SKM-1 treated with dmso at 0.1 percent for 144 hours (cell line): ENCODE data around the gene CCL17.
"Not testable (repeated sequence)": the region's sequence is repeated elsewhere in the genome, so short reads cannot be mapped to it uniquely, and the experiment has no call there.

Experiments used
- DNase-seq: peaks from one replicate; lab custom pipeline; 2025; ENCODE audit not compliant: unreplicated experiment; lab: John Stamatoyannopoulos, UW

CCL17 gene

DNA sequence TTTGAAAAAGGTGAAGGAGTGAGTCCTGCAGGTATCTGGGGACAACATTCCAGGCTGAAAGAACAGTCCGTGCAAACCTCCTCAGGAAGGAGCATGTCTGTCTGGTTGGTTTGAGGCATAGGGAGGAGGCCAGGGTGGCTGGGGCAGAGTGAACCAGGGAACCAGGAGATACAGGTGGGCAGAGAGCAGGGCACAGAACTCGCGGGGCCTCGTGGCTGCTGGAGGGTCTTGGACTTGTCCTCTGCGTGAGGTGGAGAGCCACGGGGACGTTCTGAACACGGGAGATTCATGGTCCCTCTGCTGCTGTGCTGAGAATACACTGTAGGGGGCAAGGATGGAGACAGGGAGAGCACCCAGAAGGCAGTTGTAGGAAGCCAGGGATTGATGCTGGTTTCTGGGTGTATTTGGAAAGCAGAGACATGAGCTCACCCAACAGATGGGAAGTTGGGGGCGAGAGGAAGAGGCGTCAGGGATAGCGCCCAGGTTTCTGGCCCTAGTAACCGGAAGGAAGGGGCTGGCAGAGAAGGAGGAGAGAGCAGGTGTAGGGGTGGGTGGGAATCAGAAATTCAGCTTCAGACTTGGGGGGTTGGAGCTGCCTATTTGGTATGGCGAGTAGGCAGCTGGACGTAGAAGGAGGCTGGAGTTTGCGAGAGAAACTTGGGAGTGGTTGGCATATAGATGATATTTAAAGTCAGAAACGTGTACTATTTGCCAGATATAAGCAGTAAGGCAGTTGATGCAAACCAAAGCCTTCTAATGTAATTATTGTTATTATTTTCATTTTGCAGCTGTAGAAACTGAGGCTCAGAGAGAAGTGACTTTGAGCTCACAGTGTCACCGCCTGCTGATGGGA lies at the start of gene CCL17:
TSS of gene CCL17 (plus strand) at position 803 of the 853 bp plus-strand sequence. CDS start 9,166 bp downstream, outside the sequence.
- no peak for DNase-seq

DNA sequence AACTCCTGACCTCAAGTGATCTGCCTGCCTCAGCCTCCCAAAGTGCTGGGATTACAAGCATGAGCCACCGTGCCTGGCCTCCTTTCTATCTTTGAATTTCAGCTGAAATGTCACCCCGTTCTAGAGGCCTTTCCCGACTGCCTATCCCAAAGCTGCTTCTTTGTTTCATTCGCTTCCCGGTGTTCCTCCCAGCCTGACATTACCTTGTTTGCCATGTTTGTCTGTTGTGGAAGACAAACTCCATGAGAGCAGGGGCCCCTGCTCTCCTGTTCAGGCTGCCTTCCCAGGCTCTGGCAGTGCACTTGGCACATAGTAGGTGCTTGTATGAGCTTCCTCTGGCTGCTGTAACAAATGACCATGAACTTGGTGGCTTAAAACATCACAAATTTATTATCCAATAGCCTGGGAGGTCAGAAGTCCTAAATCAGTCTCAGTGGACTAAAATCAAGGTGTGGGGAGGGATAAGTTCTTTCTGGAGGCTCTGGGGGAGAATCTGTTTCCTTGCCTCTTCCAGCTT lies 48.6 kb upstream of the CCL17 start:
- no peak for DNase-seq

DNA sequence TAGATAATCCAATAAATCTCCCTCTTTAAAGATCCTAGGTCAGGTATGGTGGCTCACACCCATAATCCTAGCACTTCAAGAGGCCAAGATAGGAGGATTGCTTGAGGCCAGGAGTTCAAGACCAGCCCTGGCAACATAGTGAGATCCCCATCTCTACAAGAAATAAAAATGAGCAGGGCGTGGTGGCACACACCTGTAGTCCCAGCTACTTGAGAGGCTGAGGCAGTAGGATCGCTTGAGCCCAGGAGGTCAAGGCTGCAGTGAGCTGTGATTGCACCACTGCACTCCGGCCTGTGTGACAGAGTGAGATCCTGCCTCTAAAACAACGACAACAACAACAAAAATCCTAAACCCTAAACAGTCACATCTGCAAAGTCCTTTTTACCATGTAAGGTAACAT lies 48.0 kb upstream of the CCL17 start:
- no peak for DNase-seq

DNA sequence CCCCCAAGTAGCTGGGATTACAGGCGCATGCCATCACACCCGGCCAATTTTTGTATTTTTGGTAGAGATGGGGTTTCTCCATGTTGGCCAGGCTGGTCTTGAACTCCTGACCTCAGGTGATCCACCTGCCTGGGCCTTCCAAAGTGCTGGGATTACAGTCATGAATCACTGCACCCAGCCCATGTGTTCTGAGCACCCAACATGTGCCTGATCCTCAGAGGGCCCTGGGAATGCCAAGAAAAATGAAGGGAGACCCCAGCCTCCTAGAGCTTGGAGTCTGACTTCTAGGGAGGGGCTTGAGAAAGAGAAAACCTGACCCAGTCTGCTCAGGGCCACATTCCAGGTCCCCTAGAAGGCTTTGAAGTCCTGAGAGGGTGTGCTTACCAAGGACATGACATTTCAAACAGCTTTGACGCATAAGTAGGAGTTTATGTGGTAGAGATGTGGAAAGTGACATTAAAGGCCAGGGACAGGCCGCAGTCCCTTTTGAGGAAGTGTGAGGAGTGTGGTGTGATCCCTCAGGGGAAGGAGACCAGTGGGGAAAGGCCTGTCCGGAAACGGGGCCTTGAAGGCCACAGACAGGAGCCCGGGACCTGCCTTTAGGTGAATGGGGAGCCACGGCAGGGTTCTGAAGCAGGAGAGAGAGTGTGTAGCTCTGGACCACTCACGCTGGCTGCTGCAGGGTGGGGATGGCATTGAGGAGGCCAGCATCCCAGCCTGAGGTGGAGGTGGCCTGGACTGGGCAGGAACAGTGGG lies 47.1 kb upstream of the CCL17 start:
- peak; percentile 91 for DNase-seq

DNA sequence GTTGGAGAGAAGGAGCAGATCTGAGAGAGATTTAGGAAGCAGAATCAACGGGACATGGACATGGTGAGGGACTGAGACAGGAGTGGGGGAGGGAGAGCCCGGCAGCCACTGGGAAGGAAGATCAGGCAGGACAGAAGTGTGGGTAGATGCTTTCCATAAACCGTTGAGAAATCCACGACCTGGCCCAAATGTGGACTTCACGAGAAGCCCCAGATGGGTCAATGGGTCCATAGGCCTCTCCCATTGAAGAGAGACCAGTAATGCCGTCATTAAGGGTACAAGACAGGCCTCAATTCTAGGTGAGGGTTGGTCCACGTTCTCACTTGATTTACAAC lies 46.5 kb upstream of the CCL17 start:
- peak; percentile 53 for DNase-seq

DNA sequence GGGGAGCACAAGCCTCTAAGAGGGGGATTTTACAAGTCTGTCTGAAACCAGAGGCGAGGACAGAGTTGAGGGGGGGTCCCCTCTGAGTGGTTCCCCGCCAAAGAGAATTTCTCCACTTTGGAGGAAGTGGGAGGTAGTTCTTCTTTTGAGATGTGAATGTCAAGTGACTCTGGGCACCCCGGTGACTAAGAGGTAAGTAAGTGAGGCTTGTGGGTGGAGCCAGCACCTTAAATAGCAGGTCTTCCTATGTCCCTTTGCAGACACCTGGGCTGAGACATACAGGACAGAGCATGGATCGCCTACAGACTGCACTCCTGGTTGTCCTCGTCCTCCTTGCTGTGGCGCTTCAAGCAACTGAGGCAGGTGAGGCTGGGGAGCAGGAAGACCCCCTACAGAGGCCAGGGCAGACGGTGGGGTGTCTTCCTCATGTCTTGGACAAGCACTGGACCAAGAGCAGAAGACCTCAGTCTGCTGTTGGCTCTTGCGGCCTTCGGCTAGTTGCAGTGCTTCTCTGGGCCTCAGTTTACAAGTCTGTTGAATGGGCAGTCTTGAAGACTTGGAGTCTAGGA lies 46.0 kb upstream of the CCL17 start, which contains the start of gene CCL22:
TSS of gene CCL22 (plus strand) at position 257 of the 569 bp plus-strand sequence. CDS start at position 291, 34 bp downstream.
- DNase-seq = peak; percentile 80

DNA sequence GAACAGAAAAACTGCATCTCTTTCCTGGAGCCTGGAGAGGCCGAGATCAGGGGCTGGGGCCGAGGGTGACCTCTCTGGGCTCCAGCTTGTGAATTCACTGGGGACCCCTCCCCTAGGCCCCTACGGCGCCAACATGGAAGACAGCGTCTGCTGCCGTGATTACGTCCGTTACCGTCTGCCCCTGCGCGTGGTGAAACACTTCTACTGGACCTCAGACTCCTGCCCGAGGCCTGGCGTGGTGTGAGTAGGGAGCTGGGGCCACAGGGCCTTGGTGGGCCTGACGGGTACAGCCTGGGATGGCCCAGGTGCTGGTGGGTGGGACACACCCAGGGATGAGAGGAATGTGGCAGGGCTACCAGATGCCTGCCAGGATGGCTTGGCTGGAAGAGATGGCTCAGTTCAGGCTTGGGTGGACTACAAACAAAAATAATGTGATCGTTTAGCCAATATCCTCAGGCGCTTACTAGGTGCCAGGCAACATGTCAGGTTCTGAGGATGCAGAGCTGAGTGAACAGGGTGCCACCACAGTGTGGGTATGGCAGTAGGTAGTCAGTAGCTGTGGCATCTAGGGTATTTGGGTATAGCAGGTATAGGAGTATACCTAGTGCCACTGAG lies 44.1 kb upstream of the CCL17 start:
- DNase-seq = no peak

DNA sequence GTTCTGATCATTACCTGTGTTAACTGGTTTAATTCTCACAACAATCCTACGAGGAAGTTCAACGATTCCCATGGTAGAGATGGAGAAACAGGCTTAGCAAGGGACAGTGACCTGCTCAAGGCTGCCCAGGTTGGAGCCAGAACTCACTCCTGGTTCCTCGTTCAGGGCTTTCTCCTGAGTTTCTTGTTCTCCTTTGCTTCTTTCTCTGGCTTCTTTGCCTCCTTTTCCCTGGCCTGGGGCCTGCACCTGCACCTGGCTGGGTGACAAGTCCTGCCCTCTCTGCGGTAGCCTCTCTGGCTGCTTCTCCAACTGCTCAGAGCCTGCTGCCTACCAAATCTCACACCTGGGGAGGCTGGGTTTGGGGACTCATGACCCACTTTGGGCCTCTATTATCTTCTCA lies 43.2 kb upstream of the CCL17 start:
- no peak for DNase-seq

DNA sequence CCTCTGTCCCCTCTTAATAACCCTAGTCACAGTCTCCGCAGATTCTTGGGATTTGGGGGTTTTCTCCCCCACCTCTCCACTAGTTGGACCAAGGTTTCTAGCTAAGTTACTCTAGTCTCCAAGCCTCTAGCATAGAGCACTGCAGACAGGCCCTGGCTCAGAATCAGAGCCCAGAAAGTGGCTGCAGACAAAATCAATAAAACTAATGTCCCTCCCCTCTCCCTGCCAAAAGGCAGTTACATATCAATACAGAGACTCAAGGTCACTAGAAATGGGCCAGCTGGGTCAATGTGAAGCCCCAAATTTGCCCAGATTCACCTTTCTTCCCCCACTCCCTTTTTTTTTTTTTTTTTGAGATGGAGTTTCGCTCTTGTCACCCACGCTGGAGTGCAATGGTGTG lies 40.4 kb upstream of the CCL17 start:
- DNase-seq = no peak

DNA sequence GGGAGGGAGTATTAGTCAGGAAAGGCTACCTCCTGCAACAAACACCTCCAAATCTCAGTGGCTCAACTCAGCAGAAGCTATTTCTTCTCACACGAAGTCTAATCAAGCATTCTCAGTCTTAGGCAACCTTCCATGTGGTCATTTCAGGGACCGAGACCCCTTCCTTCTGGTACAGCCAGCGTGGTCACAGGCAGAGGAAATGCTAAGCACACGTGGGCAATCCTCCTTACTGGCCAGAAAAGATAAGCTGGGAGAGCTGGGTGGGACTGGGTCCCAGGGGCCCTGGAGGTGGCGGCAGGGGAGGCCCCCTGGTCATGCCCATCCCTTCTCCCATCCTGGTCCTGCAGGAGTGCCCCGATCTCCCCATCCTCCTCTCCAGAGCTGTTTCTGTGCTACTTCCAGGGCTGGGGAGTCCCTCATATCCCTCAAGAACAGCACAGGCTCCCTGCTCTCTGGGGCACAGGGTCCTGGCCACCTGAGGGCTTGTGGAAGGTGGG lies 38.0 kb upstream of the CCL17 start:
- no peak for DNase-seq

DNA sequence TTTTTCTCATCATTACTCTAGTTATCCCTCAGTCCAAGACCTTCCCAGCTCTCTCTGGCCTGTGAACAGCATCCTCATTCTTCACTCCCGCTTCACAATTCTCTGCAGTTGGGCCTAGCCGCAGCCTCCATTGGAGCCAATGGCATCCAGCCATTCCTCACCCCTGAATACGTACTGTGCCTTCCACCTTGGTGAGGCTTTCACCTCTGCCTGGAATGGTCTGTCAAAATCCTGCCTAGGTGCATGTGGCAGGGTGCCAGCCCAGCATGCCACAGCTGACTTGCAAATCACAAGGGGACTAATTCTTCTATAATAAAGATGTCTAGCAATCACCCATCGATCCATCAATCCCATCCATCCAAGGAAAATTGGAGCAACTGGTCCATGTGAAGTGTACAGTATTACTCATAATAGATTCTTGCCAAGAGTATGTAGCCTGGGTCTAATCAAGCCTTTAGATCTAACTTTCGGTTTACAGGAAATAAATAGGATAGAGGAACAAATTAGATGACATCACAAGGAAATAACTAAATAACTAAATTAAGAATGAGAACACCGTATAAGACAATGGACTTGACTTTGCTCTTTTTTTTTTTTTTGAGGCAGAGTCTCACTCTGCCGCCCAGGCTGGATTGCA lies 37.3 kb upstream of the CCL17 start:
- DNase-seq = no peak

DNA sequence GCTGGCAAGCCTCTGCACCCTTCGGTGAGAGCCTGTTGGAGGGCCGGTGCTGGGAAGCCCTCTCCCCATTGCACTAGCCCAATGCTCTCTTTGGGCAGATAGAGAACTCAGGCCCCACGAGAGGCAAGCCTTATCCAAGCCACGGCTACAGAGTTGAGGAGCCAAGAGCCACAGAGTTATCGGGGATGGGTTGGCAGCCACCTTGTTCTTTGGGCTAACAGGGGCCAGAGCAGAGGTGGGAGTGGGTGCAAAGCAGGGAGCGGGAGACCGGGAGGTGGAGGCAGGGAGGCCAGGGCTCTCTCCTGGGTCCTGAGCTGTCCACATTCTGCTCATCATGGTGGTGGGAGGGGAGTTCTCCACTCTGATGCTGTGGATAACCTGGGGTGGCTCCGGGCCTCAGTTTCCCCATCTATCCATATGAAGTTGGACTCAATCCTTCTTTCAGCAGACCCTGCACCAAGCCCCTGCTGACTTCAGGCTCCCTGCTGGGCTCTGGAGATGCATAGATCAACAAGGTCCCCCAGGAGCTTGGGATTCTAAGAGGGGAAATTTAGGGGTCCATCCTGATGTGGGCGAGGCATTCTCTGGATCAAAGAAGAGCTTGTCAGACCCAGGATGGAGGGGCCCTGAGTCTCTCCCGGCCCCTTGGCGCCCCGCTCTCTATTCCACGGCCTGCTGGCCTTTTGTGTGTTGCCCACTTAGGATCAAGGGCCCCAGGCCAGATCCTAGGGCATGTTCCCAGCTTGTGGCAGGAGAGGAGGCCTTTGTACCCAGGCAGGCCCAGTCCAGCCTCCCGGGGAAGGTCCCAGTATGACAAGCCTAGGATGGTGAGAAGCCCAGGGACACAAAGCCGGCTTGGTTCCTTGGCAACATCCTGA lies 32.8 kb upstream of the CCL17 start:
- no peak for DNase-seq

DNA sequence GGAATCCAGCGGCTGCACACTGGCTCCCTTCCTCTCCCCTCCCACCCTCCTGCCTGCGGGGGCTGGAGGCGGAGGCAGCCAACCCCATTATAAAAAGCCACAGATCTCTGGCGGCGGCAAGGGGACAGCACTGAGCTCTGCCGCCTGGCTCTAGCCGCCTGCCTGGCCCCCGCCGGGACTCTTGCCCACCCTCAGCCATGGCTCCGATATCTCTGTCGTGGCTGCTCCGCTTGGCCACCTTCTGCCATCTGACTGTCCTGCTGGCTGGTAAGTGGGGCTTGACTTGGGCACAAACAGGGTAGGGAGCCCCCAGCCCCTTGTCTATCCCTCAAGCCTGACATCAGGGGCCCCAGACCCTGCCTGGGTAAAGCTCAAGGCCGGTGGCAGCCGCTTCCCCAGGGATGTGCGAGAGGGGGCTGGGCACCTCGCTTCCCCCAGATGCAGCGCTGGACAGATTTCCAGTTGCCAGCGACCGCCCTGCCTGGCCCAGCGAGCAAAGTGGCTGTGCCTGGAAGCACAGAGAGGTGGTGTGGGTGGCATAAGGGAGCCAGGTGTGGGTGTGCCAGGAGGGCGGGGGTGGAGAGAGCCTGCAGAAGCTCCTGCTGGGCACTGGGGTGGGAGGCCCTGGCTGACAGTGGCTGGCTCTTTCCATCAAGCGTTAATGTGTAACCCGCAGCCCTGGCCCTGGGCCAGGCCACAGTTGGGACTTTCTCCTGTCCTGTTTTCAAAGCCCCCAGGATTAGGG lies 32.0 kb upstream of the CCL17 start, which contains the start of gene CX3CL1:
TSS of gene CX3CL1 (plus strand) at position 119 of the 745 bp plus-strand sequence. CDS start at position 198, 79 bp downstream.
- DNase-seq = no peak

DNA sequence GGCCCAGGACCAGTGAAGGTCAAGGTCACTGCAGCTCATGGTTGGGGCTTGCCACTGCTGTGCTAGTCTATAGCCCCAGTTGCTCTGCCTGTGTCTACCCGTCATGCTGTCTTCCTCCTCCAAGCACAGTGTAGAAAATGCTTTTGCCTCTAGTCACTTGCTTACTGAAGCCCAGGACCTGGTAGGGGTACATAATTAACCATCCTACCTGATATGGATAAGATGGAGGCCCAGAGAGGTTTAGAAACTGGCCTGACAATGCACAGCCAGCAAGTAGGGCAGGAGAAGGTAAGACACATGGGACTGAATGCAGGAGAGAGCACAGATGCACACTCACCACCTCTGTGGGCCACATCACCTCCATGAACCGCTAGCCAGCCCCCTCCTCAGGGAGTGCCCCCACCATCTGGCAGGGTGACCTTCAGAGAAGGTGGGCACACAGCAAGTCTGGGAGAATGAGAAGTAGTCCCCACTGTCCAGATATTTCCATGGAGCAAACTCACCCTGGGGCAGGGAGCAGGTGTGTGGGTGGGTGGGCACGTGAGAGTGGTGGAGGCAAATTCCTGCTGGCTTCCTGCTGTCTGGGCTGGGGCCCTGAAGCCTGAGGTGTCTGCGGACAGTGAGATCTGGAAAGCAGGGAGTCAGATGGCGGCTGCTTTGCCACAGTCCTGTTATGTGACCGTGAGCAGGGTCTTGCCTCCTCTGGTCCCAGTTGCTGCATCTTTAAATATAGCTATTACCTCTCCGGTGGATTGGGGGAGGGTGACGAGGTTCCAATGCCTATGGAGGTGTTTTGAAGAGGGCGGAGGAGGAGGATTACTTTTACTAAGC lies 31.2 kb upstream of the CCL17 start:
- DNase-seq = no peak

DNA sequence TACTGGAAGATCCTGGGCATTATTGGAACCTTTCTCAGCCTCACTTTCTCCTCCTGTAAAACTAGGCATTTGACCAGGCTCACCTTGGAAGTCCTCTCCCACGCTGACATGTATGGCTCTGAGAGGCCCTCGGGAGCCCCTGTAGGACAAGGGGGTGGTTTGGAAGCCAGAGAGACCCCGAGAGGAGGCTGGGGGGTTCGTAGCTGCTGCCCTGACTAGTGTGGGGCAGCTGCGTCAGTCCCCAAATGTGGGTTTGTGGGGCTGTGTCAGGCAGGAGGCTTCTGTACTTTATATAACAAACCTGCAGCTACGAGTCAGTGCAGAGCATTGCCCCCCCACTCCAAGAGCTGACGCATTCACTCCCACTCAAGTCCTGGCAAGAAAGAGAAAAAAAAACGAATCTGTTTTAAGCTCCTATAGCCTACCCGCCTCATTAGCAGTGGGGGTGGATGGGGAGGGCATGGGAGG lies 30.5 kb upstream of the CCL17 start:
- no peak for DNase-seq

DNA sequence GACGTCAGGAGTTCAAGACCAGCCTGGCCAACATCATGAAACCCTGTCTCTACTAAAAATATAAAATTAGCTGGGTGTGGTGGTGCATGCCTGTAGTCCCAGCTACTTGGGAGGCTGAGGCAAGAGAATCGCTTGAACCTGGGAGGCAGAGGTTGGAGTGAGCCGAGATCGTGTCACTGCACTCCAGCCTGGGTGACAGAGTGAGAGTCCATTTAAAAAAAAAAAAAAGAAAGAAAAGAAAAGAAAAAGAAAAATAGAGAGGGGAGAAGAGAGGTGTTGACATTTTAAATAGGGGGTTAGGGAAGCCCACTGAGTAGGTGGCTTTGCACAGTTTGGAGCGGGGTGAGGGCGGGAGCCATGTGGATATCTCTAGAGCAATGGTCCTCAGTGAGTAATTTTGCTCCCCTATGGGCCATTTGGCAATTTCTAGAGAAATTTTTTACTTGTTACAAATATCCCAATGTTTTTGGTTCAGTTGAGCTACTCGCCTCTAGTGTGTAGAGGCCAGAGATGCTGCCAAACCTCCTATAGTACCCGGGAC lies 29.6 kb upstream of the CCL17 start:
- DNase-seq = not testable (repeated sequence)

DNA sequence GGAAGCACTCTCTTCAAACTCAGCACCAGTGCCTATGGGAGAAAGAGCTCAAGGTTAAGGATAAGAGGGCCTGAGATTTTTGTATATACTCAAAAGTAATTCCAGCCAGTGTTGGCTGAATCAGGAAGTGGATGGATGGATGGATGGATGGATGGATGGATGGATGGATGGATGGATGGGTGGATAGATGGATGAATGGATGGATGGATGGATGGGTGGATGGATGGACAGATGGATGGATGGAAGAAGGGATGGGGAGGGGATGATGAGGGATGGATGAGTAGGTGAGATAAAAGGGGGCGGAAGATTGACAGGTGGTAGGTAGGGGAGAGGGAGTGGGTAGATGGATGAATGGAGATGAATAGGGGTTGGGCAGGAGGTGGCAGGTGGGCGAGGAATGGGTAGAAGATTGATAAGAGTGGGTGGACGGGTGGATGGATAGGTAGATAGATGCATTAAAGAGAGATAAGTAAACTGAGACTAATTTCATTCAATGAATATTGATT lies 28.2 kb upstream of the CCL17 start:
- no peak for DNase-seq
